Lung (tissue), 12 donors: Measurements from ENCODE around the gene ARPC1B. TPM values are rescaled to one million over a fixed set of nuclear protein-coding genes. Genes with fewer than 3 reads are reported as not detected.
"Not testable (repeated sequence)": the region's sequence is repeated elsewhere in the genome, so short reads cannot be mapped to it uniquely, and the experiment has no call there.

Experiments
- ATAC-seq: fragments of 200-7000 bp; cut with Tn5 transposase; one replicate; pipeline ENCODE4 v1.9.1; 2020; ENCODE audit warnings: moderate number of reproducible peaks; ENCODE audit not compliant: insufficient read depth, low FRiP score
- DNase-seq, 3 donors: peaks; one replicate each; pipeline ENCODE4 v3.0.0-alpha.2; 2013 to 2017
- H3K27ac ChIP-seq, 2 donors: one replicate each; pipeline ENCODE4 v1.5.1; 2013; ENCODE audit warnings: mild to moderate bottlenecking in 2 of 2, moderate library complexity in 2 of 2, control low read depth in 1 of 2, inconsistent platforms in 1 of 2, low read depth in 1 of 2, low read length in 1 of 2
- H3K27me3 ChIP-seq, 3 donors: one replicate each; pipeline ENCODE4 v1.5.1; 2013; ENCODE audit warnings: low read length in 2 of 3; ENCODE audit not compliant: control insufficient read depth in 3 of 3, insufficient read depth in 3 of 3
- H3K36me3 ChIP-seq, 4 donors: one replicate each; pipeline ENCODE4 v1.5.1; 2013; ENCODE audit warnings: low read length in 4 of 4, mild to moderate bottlenecking in 1 of 4, moderate library complexity in 1 of 4; ENCODE audit not compliant: control insufficient read depth in 4 of 4, insufficient read depth in 4 of 4
- H3K4me1 ChIP-seq, 5 donors: one replicate each; pipeline ENCODE4 v1.5.1; 2013; ENCODE audit warnings: low read length in 5 of 5, mild to moderate bottlenecking in 2 of 5, moderate library complexity in 1 of 5; ENCODE audit not compliant: control insufficient read depth in 5 of 5, insufficient read depth in 5 of 5
- H3K4me3 ChIP-seq: one replicate; pipeline ENCODE4 v1.5.1; 2013; ENCODE audit warnings: mild to moderate bottlenecking, control low read depth, moderate library complexity
- H3K9ac ChIP-seq, 2 donors: one replicate each; pipeline ENCODE4 v1.5.1; 2013; ENCODE audit warnings: low read length in 2 of 2, control low read depth in 1 of 2; ENCODE audit not compliant: insufficient read depth in 1 of 2
- H3K9me3 ChIP-seq, 4 donors: one replicate each; pipeline ENCODE4 v1.5.1; 2013; ENCODE audit warnings: low read length in 3 of 4, mild to moderate bottlenecking in 1 of 4, moderate library complexity in 1 of 4; ENCODE audit not compliant: control insufficient read depth in 4 of 4, insufficient read depth in 3 of 4
- WGBS, 2 donors: extraction: QIAGEN DNeasy Blood & Tissue Kit; methylation state at CpG; one replicate each; pipeline ENCODE4 v1.1.7; 2013; 5-methylcytosine and 5-hydroxymethylcytosine counted together
- polyA plus RNA-seq, 2 donors: library from polyadenylated mRNA; stranded (reverse); fragments of 200-250 nt; gene quantifications; one replicate each; pipeline ENCODE4 v1.2.1, GENCODE V29; 2013
- total RNA-seq, 2 donors: library from RNA; depleted of rRNA in 1 of 2; stranded (reverse); fragments of >200 nt in 1 of 2; gene quantifications; one replicate each; pipeline ENCODE4 v1.2.1, GENCODE V29; 2014 to 2021
- TF ChIP-seq, protein P1 (sequence below): IDR thresholded peaks from 2 replicates; pipeline ENCODE4 v1.5.1; 2012; ENCODE audit warnings: mild to moderate bottlenecking; ENCODE audit errors: control extremely low read depth, extremely low read depth
- donor health status: control.
- donor health status: control.
- donor health status: Bipolar disorder and iron deficiency.
- donor health status: healthy.
- donor health status: DM: yes; HTN: yes; CAD: no.

ARPC1B gene
- total and polyA plus RNA-seq, 4 donors: 164 to 937 (median 266) TPM

DNA sequence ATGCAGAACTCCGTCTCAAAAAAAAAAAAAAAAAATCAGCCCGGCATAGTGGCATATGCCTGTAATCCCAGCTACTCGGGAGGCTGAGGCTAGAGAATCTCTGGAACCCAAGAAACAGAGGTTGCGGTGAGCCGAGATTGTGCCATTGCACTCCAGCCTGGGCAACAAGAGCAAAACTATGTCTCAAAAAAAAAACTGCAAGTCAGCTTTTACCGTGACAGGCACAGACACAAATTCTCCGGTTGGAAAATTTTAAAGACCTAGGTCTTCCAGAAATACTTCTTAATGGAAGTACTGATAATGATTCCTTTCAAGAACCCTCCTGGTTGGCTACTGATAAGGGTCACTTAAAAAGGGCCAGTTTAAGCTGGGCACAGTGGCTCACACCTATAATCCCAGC is 19.4 kb upstream of the ARPC1B start:
- peaks cover 23 to 45% (median 28%) of the 10 kb centered on the region in 4 donors for H3K36me3 ChIP-seq

DNA sequence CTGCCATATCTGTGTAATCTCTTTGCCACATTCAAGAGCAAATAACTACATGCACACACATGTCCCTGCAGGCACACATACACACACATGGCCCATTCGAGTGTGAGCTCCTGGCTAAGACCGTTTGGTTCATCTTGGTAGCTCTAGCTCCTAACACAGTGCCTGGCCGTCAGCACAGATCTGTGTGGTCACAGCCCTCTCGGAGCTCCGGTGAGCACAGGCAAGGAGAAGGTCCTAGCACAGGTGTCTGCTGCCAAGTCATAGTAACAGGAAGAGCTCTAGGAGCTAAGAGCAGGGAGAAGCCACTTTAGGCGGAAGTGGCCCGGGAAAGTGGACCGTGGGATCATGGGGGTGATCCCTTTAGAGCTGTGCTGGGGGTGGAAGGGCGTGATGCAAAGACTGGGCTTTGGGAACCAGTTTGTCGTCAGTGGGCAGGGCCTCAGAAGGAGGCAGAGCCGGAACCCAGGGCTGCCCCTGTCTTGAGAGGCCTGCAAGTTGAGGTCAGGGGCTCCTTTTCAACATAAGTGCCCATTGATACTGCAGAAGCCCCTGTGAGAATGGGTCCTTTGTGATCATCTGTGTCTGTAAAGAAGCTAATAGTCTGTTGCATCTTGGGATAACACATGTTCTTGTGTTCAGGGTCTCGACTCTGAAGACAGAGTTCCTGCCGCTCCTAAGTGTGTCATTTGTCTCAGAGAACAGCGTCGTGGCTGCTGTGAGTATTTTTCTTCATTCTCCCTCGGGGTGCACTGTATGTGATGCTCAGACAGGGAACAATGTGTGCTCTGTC is 16.6 kb upstream of the ARPC1B start:
- ATAC-seq (no peak), DNase-seq (no peak)
- Histone ChIP-seq H3K27me3 (no peaks in the 10 kb centered on the region), H3K27ac (no peak overlapping the region), H3K4me3 (no peak overlapping the region), H3K9ac (no peak overlapping the region), H3K9me3 (peaks cover 0 to 2% (median 0%) of the 10 kb centered on the region in 4 donors), H3K4me1 (no peaks in the 10 kb centered on the region), H3K36me3 (peaks cover 23 to 44% (median 32%) of the 10 kb centered on the region in 4 donors)
- TF ChIP-seq, protein P1, sequence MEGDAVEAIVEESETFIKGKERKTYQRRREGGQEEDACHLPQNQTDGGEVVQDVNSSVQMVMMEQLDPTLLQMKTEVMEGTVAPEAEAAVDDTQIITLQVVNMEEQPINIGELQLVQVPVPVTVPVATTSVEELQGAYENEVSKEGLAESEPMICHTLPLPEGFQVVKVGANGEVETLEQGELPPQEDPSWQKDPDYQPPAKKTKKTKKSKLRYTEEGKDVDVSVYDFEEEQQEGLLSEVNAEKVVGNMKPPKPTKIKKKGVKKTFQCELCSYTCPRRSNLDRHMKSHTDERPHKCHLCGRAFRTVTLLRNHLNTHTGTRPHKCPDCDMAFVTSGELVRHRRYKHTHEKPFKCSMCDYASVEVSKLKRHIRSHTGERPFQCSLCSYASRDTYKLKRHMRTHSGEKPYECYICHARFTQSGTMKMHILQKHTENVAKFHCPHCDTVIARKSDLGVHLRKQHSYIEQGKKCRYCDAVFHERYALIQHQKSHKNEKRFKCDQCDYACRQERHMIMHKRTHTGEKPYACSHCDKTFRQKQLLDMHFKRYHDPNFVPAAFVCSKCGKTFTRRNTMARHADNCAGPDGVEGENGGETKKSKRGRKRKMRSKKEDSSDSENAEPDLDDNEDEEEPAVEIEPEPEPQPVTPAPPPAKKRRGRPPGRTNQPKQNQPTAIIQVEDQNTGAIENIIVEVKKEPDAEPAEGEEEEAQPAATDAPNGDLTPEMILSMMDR: no peak
- 92 to 97% methylated on average over 16 of the region's 16 CpGs for WGBS, 2 donors

More for the DNA sequence above, 19.4 kb upstream of the ARPC1B start:
- WGBS, 2 donors: 92 to 94% methylated on average over 6 to 7 of the region's 7 CpGs
- Histone ChIP-seq H3K4me1 (no peaks in the 10 kb centered on the region), H3K9me3 (peaks cover 0 to 2% (median 0%) of the 10 kb centered on the region in 4 donors), H3K27ac (no peak overlapping the region), H3K4me3 (no peak overlapping the region), H3K27me3 (no peaks in the 10 kb centered on the region), H3K9ac (no peak overlapping the region)
- ATAC-seq (no peak), DNase-seq (no peak)
- TF ChIP-seq, protein P1: no peak

DNA sequence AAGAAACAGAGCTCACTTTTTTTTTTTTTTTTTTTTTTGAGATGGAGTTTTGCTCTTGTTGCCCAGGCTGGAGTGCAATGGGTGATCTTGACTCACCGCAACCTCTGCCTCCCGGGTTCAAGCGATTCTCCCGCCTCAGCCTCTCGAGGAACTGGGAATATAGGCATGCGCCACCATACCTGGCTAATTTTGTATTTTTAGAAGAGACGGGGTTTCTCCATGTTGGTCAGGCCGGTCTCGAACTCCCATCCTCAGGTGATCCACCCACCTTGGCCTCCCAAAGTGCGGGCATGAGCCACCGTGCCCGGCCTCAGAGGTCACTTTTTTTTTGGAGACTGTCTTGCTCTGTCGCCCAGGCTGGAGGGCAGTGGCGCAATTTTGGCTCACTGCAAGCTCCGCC is 16.0 kb upstream of the ARPC1B start:
- H3K4me1 ChIP-seq, H3K9me3 ChIP-seq, H3K9ac ChIP-seq, H3K27ac ChIP-seq, DNase-seq, H3K27me3 ChIP-seq, ATAC-seq, H3K4me3 ChIP-seq: not testable (repeated sequence)
- 97% methylated on average over 15 of the region's 15 CpGs for whole genome bisulfite sequencing, 2 donors
- H3K36me3 ChIP-seq: peaks cover 25 to 46% (median 37%) of the 10 kb centered on the region in 4 donors

DNA sequence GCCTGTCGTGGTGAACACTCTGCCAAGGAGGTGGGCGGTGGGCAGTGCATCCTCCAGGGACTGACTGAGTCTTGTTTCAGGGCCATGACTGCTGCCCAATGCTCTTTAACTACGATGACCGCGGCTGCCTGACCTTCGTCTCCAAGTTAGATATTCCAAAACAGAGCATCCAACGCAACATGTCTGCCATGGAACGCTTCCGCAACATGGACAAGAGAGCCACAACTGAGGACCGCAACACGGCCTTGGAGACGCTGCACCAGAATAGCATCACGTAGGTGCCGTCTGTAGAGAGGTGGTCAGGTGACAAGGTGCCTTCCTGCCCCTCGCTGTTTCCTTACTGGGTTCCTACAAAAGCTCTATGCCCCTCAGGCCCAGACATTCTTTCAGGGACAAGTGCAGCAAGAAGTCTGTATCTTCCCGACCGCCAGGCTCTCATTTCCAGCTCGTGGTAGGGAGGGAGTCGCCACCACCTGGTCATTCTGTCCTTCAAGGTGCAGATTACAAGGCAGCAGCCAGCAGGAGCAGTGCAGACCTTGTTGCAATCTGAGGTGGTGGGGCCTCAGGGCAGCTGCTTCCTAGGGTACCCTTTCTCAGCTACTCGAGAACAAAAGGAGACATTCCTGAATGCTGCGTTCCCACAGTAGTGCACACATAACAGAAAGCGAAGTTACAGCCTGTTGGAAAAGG is 14.9 kb upstream of the ARPC1B start:
- H3K36me3 ChIP-seq: peaks cover 25 to 46% (median 39%) of the 10 kb centered on the region in 4 donors
- DNase-seq: no peak

More for the DNA sequence above, 14.9 kb upstream of the ARPC1B start:
- Histone ChIP-seq H3K9me3 (peaks cover 0 to 2% (median 0%) of the 10 kb centered on the region in 4 donors), H3K4me3 (no peak overlapping the region), H3K27ac (no peak overlapping the region), H3K9ac (no peak overlapping the region), H3K27me3 (no peaks in the 10 kb centered on the region), H3K4me1 (no peaks in the 10 kb centered on the region)
- TF ChIP-seq, protein P1: no peak
- no peak for ATAC-seq
- WGBS, 2 donors: 91 to 92% methylated on average over 22 of the region's 22 CpGs
